GF-D8 (cell line): ENCODE results near the gene ADAMTS6.
"Not testable (repeated sequence)": the region's sequence is repeated elsewhere in the genome, so short reads cannot be mapped to it uniquely, and the experiment has no call there.

Experiments used
- DNase-seq: peaks from one replicate; lab custom pipeline; 2025; lab: John Stamatoyannopoulos, UW

Gene ADAMTS6

DNA sequence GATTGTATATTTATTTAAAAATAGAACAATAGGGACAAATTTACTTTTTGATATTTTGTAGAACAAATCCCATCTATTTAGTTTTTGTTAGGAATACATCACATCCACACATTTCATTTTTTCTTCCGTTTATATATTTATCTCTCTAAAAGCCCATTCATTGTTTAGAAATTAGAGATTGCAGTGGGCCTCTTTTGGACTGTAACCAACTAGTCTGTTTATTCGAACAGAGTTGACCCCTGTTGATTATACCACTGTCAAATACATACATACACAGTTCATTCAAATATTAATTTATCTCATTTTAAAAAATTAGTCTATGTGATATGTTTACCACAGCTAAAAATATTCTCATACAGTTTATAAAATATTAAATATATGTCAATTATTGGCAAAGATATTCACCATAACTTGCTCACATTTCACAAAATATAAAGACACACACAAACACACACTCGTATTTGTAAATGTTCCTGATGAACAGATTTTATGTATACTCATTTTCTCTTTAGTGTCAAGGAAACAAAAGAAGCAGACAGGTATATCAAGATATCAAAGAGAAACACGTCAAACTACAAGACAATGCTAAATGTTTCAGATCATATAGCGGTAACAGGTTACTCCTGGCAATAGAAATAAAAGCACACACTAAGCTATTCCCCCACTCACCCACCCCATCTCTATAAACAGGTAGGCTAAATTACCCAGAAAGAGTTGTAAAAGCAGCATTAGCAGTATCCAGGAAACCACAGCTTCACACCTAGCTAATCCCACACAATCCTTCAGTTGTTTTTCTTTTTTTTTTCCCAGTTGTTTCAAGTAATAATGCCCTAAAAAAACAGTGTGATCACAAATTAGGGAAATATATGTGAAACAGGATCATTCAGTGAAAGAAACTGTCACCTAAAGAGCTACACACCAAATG, 283.9 kb downstream of the ADAMTS6 start:
- no peak for DNase-seq

DNA sequence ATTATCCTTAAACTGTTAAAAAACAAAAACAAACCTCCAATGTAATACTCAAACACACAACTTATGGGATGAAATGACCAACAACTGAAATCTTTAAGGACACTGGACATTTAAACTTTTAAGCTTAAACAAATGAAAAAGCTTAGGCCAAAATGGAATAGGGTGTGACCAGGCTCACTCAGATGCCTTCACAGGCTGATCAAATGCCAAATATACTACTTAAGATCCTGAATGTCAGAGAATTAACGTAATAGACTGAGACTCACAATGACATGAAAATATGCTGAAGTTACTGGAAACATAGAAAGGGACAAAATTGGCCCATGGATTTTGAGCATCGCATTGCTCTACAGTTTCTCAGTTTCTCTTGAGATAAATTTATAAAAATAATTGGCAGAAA, 286.8 kb downstream of the ADAMTS6 start:
- DNase-seq: no peak

DNA sequence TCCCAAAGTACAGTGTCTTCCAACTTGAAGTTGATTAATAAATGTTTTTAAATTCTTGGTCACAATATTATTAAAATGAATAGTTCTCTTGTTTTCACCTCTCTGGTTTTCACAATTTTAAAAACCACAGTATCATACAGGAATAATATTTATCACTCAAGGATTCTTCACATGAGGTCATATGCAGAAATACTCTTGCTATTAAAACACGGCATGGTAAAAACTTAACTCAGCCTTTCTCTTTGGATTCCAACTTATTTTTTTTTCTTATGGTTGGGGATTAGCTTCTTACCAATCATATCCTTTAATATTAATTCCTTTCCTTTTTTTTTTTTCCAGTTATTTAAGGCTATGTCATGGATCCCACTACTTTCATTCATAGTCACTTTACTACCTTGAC, 289.4 kb downstream of the ADAMTS6 start:
- DNase-seq: no peak

DNA sequence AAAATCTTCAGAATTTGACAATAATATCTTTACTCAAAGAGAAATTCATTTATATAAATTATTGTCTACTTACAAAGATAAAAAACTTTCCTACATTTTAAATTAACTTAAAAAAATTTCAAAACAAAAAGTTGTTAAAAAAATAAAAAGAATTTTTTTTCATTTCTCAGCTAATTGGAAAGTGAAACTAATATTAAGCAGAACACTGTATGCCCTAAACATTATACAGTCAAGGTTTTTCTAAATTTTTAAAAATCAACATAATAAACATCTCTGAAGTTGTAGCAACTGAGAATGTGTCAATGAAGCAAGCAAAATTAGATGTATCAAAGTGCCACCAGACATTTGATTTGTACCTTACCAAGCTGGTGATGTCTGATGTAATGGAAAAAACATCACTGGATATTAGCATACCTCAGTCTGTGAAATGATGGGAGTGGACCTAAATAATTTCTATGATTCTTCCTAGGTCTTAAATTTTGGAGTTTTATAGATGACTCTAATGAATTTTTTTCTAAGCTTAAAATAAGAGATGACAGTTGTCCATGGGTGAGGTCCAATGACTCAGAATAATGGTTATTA, 290.1 kb downstream of the ADAMTS6 start:
- no peak for DNase-seq

DNA sequence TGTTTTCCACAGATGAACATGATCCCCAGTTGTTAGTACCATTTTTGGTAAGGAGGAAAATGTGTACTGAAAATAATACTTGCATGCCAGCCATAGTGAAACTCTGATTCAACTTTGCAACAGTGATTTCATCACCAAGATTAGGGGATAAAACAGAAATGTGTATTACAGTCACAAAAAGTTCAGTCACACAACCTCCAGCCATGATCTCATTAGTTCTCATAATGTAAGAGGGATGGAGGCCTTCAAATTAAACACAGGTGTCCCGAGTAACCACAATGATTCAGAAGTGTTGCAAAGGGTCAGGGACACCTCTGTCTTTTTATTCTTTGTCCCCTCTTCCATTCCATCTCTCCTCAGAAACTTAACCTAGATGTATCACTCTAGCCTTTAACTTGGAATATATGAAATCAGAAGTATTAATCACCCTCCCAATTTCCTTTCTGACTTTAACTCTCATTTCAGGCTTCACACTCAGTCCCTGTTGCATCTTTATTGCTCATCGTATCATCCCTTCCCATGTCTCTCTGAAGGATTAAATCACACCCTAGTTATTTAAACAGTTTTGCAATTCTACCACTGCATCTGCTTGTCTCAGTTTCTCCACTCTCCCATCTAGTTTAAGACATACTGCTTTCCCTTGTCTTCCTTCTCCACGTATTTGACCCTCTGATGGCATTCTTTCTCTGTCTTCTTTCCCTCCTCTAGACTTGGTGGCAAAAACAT, 291.2 kb downstream of the ADAMTS6 start:
- DNase-seq: no peak

DNA sequence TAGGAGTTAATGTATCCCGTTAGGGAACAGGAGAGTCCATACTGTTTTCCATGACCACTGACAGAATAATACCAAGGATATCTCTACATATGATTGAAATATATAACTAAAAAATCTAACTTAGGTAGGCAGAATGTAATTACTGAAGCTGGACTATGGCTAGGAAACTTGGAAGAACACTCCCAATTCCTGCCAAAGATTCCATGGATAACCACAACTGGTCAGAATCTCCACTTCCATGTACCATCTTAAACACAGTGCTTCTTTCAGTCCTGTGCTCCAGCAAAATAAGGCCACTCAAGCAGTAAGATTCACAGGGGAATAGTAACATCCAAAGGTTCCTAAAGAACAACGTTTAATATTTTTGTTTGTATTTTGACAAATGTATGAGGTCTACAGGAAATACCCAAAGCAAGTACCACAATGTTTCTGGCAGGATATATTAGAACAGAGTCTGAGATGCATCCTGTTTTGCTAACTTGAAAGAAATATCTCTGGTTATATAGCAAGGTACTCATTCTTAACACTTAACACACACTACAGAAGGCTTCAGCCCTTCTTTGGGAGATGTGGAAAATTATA, 295.0 kb downstream of the ADAMTS6 start:
- DNase-seq: no peak

DNA sequence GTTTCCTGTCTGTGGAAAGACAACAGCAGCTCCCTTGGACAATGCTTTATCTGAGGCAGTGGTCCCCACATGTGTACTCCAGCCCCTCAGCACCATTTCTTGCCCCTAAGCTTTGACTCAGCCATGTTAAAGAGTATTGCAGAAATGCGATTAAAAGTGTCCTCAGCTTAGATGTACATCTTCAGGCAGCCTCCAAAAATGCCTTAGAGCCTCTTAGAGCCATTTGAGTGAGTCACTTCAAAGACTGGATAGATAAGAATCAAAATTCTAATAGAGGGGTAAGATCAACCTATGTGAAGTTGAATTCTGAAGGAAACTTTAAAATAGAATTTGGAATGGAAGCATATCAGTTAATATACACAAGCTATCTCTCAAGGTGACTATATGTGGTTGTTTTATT, 296.3 kb downstream of the ADAMTS6 start:
- DNase-seq: no peak

DNA sequence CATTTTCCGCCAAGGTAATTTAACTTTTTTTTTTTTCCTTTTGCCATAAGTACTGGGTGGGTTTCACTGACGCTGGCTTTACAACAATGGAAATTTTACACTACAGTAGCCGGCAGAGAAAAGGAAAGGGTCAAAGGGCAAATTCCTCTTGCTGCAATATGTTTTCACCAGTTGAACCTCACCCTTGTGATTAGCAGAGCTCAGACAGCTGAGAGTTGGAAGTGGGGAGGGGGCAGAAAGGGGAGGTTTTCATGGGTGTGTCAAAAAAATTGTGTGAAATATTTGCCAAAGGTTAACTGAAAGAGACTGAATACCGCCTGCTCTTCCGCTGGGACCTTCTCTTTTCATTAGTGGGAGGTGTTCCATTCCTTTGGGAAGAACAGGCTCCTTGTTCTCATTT, 296.9 kb downstream of the ADAMTS6 start:
- no peak for DNase-seq

DNA sequence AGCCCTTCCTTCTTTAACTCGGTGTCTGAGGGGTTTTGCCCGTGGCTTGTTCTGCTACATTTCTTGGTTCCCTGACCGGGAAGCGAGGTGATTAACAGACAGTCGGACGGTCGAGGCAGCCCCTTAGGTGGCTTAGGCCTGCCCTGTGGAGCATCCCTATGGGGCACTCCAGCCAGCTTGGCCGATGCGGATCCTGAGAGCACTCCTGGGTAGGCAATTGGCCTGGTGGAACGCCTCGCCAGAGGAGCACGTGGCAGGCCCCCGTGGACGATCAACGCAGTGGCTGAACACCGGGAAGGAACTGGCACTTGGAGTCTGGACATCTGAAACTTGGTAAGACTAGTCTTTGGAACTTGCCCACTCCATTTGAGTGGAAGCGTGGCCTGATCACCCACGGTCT, 307.5 kb downstream of the ADAMTS6 start:
- DNase-seq: not testable (repeated sequence)

DNA sequence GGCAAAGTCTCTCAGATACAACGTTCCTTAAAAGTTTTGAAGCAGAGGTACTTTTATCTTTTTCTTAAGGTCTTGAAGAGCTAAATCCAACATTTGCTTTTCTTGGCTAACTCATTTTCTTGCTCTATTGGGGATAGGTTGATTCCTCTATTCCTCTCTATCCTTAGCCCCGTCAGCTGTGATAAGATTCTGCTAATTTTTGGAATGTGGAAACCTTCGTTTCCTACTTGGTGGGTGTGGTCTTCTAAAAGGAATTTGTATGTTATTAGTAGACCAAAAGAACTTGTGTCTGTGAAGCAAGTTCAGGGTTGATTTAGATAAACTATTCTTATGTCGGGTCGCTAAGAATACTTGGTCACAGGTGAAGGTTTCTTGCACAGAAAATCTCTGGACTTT, 308.6 kb downstream of the ADAMTS6 start:
- no peak for DNase-seq

DNA sequence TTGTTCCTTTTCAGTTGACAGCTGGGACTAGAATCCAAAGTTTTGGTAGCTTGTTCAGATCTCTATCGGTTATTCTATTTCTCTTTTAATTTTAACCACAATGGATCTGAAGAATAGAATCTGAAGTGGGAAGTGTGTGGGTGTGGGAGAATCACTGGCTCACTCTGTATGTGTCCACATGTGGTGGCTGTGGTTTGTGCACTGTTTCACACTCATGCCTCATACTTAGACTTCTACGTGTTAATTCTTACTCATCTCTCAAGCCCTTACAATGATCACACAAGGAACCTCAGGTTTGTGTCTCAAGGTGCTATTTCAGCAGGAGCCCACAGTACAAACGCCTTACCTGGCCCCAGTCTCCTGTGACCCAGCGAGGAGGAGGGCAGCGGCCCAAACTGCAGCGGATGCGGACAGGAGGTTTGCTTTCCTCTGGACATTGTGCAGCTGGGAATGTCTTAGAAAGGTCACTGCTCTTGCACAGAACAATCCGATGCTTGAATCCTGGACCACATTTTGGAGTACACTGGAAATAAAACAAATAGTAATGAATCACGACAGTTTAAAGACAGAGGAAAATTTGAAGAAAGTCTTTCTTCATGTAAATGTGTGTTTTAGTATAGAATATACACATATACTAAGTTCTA, 309.1 kb downstream of the ADAMTS6 start:
- DNase-seq: no peak

DNA sequence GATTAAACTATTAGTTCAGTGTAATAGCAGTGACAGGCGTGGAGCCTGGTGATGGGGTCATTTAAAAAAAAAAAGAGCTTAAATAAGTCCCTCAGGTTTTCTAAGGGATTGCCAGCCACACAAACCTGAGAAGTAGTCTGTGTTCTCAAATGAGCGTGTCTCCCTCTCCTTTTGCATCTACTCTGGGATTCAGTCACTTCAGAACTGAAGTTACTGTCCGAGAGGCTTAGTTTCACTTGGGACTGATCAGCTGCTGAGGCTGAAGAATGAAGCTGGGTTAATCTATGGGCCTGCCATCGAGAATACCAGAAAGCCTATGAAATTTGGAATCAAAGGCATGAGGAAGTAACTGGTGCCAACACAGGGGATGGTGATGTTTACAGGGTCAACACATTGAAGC, 310.1 kb downstream of the ADAMTS6 start:
- no peak for DNase-seq

DNA sequence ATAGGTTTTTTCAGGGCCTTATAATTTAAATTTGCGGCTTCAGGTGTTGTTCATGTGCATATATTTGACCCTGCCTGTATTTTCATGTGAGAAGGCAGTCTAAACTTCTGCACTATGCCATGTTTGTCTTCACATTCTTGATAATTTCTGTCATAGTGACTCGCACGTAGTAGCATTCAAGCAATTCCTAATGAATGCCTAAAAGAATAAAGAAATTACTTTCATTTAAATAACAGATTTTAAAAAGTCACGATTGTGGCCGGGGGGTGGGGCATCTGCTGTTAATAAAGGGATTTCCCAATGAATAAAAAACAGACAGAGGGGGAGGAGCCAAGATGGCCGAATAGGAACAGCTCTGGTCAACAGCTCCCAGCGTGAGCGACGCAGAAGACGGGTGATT, 318.0 kb downstream of the ADAMTS6 start:
- DNase-seq: no peak

DNA sequence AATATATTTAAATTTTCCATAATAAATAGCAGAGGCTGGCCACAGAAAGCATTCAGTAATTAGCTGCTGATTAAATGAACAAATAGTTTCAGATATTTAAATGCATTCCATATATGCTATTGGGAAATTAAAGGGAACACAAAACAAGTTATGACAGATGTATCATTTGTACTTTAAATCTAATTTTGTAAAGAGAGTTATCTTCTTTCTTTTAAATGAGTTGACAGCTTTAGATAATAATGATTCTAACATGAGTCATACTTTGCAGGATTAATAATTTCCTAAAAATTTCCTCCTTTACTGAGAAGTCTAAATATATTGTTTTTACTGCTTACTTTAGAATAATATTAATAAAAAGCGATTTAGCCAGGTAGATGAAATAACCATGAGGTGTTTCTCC, 320.1 kb downstream of the ADAMTS6 start:
- no peak for DNase-seq

DNA sequence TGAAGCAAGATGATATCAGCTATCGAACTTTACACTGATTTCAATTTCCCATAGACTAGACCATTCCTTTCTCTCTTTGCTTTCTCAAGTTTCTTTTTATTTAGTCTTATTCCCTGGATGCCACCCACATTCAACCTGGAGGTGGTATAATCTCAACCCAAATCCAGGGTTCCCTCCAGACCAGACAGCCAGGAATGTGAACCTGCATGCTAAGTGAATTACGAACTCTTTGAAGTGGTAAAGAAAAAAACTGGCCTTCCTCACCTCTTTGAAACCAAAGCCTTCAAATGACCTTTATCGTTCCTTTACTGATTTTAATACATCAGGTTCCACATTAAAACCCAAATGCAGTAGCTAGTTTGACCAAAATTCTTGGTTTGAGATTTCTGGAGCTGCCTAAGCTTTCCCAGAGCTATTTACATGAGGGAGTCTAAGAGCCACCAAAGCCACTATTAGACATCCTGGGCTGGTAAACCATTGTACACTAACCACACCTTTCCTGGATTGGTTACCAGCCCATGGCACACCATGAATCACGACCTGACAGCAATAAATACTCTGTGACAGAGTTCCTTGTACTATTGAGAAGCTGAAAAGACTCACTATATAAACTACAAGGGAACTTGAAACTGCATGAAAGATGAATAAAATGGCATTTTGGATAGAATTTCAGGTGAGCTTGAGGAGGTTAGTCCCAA, 323.7 kb downstream of the ADAMTS6 start:
- no peak for DNase-seq

DNA sequence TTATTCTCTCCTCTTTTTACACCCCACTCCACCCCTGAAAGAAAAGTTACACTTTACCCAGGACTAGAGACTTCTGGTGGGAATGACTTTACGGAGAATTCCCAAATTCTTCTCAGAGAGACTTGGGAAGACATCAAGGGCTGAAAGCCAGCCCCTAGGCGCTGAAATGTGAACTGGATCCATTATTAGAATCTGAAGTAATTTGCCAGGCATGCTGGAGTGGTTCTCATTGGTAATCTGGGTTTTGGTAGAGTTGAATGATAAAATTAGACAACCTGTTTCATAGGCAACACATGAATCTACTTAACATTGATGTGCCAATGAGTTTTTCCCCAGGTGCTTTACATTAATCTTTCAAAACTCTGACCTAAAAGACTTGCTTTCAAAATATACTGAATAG, 324.8 kb downstream of the ADAMTS6 start:
- DNase-seq: no peak

DNA sequence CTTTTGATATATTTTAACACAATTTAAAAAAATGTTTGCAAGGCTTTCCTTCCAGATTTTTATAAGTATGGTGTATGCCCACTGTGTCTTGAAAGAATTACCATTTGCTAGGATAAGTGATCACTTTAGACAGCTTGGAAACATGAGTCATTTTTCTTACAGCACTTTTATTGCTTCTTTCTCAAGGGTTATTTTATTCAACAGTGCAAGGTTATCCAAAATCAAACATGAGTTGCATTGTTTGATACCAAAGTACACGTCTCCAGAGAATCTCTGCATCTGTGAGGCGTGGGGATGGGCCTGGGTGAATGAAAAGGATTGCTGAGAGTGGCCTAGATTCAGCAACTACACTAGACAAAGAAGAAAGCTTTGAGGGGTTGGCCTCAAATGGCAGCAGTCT, 329.6 kb downstream of the ADAMTS6 start:
- no peak for DNase-seq

DNA sequence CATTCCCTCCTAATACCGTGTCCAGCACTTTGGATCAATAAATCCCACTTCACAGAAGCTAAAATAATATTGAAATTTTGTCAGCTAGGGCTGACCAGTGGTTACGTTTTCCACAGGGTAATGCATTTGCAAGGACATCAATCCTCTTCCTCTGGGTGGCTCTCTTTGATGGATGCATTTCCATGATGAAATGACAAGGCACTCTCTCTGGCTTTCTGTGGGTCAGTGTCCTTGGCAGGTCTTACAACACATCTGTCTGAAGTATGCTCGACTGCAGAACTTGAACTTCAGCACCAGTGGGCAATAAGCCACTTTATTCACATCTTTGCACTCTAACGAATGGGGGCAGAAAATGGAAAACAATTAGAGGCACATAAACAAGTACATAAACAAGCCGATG, 330.1 kb downstream of the ADAMTS6 start:
- DNase-seq: no peak

DNA sequence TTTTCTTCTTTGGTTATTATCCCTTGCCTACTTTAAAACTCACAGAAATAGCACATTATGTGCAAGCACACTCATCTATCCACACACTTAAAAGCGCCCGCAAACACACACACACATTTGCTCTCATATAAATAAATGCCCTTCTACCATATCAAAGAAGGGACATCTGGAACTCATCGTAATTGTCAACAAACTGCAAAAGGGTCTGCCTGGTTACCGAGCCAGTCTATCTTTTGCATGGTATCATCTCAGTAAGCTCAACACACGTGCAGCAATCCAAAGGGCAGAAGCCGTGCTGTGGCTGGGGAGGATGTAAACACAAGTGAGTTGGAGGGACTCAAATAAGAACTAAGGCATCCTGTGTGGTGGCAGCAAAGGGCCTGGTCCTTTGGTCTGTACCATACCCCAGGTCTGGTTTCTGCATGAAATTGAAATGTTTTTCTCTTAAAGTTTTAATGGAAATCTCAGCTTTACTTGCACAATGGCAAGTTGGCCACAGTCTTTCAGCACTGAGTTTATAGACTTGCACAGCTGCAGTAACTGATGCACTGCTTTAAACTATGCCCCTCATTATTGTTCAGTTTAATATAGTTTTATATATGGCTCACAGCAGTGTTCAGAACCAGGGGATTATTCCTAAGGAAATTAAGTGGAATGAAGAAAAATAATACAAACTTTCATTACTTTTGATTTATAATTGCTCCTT, 331.0 kb downstream of the ADAMTS6 start:
- DNase-seq: no peak

DNA sequence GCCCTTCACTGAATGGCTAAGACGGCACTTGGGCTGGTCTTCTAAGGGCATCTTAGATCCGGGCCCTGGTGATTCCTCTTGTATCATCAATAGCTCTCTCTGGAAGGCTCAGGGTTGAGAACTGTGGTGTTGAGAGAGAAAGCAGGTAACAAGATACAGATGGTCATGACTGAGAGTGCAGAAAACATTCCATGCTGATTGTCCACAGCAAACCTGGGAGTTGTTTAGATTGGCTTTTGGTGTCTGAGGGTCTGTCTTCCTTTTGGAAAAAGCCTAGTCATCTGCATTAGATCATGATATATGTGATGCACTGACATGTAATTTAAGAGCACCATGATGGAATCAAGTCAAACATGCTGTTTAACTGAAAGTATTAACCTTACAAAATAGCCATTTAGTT, 331.9 kb downstream of the ADAMTS6 start:
- no peak for DNase-seq
